ENCODE data around the gene USP22.

The USP22 gene

DNA sequence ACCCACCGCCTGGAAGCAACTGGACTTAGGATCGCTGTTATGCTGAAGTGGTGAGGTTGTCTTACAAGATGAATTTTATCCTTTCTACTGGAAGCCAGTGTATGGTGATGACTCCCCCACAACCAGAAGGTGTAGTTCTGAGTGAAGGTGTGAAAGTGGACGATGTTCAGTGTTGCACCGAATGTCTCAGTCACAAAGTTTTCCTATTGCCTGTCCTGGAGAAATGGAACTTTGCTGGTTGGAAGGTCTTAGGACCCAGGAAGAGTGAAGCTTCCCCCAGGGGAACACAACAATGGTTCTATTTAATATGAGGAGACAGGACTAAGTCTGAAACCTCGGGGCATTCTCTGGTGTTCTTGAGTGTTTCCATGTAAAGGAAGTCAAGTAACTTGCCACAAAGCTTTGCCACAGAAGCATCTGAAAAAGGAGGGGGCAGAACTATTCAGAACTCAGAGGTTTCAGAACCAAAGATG is 44.2 kb downstream of the USP22 start:
- DNase-seq (ENCODE audit: low read depth), result peak; percentile 24
- no peak for TF ChIP-seq POLR2A (IDR thresholded peaks at IDR 0.05; ENCODE audit: extremely low read depth, insufficient read length)
- TF ChIP-seq, protein P1, sequence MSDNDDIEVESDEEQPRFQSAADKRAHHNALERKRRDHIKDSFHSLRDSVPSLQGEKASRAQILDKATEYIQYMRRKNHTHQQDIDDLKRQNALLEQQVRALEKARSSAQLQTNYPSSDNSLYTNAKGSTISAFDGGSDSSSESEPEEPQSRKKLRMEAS (IDR thresholded peaks at IDR 0.05; ENCODE audit: low read depth, low read length), result no peak
- no peak for TF ChIP-seq MYC (IDR thresholded peaks at IDR 0.05; ENCODE audit: low read depth, low read length)
- TF ChIP-seq, protein P2, sequence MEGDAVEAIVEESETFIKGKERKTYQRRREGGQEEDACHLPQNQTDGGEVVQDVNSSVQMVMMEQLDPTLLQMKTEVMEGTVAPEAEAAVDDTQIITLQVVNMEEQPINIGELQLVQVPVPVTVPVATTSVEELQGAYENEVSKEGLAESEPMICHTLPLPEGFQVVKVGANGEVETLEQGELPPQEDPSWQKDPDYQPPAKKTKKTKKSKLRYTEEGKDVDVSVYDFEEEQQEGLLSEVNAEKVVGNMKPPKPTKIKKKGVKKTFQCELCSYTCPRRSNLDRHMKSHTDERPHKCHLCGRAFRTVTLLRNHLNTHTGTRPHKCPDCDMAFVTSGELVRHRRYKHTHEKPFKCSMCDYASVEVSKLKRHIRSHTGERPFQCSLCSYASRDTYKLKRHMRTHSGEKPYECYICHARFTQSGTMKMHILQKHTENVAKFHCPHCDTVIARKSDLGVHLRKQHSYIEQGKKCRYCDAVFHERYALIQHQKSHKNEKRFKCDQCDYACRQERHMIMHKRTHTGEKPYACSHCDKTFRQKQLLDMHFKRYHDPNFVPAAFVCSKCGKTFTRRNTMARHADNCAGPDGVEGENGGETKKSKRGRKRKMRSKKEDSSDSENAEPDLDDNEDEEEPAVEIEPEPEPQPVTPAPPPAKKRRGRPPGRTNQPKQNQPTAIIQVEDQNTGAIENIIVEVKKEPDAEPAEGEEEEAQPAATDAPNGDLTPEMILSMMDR (IDR thresholded peaks at IDR 0.05; ENCODE audit: low read depth, low read length), result no peak
- no peak overlapping the region for H3K4me3 ChIP-seq (ENCODE audit: low read depth, low read length)

DNA sequence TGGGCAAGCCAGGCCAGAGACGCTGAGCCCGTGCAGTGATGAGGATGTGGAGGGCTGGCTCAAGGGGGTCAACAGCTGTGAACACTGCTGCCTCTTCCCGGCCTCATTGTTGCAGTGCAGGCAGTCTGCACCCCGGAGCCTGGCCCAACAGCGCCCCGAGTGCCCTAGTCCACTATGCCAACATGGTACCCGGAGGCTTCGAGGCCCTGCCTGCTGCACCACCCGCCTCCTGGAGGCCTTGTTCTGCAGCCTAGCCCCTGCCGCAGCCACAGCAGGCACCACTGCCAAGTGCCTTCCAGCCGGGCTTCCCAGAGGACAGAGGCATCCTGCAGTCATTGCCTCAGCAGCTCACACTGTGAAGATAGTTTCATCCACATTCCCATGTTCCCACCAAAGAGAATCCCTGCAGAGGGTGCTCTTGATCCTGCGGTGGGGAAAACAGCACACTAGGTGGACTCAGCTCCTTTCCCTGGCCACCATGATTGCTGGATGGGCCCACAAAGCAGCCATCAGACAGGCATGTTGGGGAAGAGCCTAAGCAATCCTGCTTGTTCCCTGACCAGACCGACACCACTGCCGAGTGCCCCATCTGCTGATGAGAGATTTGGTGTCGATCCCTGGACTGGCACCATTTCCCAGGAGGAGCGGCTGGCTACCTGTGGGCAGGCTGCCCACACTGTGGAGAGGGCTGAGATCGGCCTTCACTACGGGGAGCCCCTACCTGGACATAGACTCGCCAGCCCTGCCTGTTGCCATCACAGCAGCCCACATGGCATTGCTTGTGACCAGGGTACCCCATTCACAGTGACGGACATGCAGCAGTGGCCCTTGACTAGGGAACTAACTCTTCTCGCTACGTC is 44.9 kb downstream of the USP22 start:
- DNase-seq (ENCODE audit: low read depth), result peak; percentile 27

DNA sequence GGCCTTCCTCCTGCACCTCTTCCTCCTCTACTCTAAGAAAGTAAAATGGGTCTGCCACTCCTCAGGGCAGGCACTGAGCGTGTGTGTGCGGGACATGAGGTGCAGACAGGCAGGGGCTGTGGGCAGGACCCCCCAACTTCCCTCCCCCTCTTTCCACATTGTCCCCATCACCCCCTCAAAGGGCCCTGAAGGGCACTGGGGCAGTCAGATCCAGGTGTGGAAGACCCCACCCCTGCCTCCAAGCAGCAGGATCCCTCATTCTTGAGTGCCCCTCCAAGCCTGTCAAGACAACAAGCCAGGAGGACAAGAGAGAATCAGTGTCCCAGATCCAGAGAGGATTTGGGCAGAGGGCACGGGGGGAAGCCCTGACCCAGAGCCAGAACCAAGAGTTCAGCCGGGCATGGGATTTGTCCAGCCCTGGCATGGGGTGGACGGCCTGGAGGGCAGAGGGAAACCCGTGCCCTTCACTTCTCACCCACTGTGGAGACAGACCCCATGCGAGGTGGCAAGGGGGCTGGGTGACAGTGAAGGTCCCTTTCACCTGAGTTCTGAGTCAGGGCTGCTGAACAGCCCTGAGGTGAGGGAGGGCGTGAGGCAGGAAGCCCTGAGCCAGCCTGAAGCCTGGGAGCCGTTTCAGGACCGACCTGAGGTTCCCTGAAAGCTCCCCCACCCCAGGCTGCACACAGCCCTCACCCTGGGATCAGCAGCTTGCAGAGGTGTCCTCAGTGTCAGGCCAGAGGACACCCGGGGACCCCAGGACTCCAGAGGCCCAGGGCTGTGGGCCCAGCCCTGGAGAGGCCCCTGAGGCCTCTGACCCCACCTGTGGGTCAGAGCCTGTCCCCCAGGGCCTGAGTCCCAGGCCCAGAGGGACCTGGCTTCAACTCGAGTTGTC is 45.8 kb downstream of the USP22 start:
- DNase-seq (ENCODE audit: low read depth), result no peak
- no peak overlapping the region for H3K4me3 ChIP-seq (ENCODE audit: low read depth, low read length)
- TF ChIP-seq POLR2A (IDR thresholded peaks at IDR 0.05; ENCODE audit: extremely low read depth, insufficient read length) (no peak), MYC (IDR thresholded peaks at IDR 0.05; ENCODE audit: low read depth, low read length) (no peak)
- TF ChIP-seq, protein P2 (IDR thresholded peaks at IDR 0.05; ENCODE audit: low read depth, low read length), result no peak
- TF ChIP-seq, protein P1 (IDR thresholded peaks at IDR 0.05; ENCODE audit: low read depth, low read length), result no peak

More for the DNA sequence above, 44.9 kb downstream of the USP22 start:
- no peak for TF ChIP-seq MYC (IDR thresholded peaks at IDR 0.05; ENCODE audit: low read depth, low read length)
- TF ChIP-seq POLR2A (IDR thresholded peaks at IDR 0.05; ENCODE audit: extremely low read depth, insufficient read length), result no peak
- TF ChIP-seq, protein P1 (IDR thresholded peaks at IDR 0.05; ENCODE audit: low read depth, low read length), result no peak
- H3K4me3 ChIP-seq (ENCODE audit: low read depth, low read length), result no peak overlapping the region

DNA sequence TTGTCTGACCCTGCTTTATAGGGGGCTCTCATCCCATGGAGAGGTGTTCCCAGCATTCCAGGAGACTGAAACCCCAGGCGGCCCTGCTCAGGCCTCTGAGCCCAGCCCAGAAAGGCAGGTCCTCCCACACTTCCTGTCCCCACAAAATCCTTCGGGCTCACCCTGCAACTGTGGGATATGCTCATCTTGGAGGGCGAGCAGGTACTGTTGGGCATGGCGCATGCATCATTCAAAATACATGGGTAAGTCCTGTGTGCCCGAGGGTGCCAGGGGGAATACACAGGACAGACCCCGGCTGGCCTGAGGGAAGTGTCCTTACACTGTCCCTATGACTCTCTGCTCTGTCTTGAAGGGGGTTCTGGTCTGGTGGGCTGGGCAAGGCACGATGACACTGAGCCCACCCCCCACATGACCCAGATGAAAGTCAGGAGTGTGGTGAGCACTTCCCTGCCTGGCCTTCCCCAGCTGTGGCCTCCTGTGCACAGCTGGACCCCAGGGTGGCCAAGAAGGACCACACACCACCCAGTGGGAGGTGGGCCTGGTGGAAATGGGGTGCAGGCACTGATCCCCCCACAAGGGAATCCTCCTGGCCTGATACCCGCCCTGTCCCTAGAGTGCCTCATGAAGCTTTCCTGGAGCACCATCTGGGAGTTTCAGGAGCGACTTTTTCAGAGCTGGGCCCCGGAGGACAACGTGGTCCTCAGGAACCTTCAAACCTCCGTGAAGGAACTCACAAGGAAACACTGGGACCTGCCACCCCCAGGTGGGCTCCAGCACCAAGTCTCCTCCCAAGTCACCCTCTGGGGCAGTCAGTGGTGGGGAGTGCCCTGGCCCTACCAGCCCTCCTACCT is 46.7 kb downstream of the USP22 start:
- DNase-seq (ENCODE audit: low read depth), result no peak
- no peak overlapping the region for H3K4me3 ChIP-seq (ENCODE audit: low read depth, low read length)
- no peak for TF ChIP-seq MYC (IDR thresholded peaks at IDR 0.05; ENCODE audit: low read depth, low read length)
- TF ChIP-seq, protein P2 (IDR thresholded peaks at IDR 0.05; ENCODE audit: low read depth, low read length), result no peak
- TF ChIP-seq, protein P1 (IDR thresholded peaks at IDR 0.05; ENCODE audit: low read depth, low read length), result no peak
- TF ChIP-seq POLR2A (IDR thresholded peaks at IDR 0.05; ENCODE audit: extremely low read depth, insufficient read length), result no peak

DNA sequence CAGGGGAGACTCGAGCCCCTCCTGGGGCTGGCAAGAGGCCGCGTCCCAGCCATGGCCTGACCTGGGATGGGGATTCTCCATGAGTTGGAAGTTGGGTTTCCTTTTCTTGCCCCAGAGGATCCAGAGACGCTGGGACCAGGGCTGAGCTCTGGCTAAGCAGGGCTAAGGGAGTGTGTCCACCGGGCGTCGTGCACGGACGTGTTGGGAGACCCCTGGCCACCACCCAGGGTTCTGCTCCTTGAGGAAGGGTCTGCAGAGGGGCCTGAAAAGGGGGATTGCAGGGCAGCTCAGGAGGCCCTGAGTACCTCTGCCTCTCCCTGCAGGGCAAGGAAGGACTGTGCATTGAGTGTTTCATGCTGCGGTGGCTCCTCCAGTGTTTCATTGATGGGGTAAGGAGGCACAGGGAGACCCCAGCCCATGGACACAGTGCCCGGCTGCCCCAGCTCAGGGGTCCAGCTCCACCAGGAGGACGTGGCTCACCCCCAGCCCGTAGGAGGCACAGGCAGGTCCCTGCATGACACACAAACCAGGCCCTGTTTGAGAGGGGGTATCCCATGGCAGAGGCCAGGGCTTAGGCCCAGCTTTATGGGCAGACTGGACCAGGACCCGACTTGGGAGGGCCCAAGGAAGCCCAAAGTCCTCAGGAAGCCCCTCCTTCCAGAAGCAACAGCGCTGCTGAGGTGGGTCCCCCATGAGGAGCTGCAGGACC is 47.5 kb downstream of the USP22 start:
- TF ChIP-seq MYC (IDR thresholded peaks at IDR 0.05; ENCODE audit: low read depth, low read length) (no peak), POLR2A (IDR thresholded peaks at IDR 0.05; ENCODE audit: extremely low read depth, insufficient read length) (no peak)
- TF ChIP-seq, protein P2 (IDR thresholded peaks at IDR 0.05; ENCODE audit: low read depth, low read length), result no peak
- TF ChIP-seq, protein P1 (IDR thresholded peaks at IDR 0.05; ENCODE audit: low read depth, low read length), result no peak
- DNase-seq (ENCODE audit: low read depth), result no peak
- no peak overlapping the region for H3K4me3 ChIP-seq (ENCODE audit: low read depth, low read length)

All from NB4 (cell line).